HG03520 (cell line): Measurements from ENCODE around the gene OR52N5.

Source experiments
- ATAC-seq: cut with Tn5 transposase; IDR thresholded peaks from one replicate; pipeline ENCODE4 v1.9.1; 2021; ENCODE audit warnings: mild to moderate bottlenecking, moderate library complexity; ENCODE audit not compliant: unreplicated experiment

The OR52N5 gene

GRCh38 chr11:5726351-5726750 lies 56.8 kb downstream of the OR52N5 start:
- ATAC-seq: no peak
